GM21619 (cell line): Measurements from ENCODE around the gene FGF22.

Source experiments
- ATAC-seq: cut with Tn5 transposase; IDR thresholded peaks from one replicate; pipeline ENCODE4 v1.9.1; 2021; ENCODE audit not compliant: unreplicated experiment

The FGF22 gene

GRCh38 chr19:677601-678436 is 38.1 kb downstream of the FGF22 start:
- ATAC-seq: no peak

GRCh38 chr19:678791-679388 is 39.2 kb downstream of the FGF22 start:
- ATAC-seq: no peak

DNA sequence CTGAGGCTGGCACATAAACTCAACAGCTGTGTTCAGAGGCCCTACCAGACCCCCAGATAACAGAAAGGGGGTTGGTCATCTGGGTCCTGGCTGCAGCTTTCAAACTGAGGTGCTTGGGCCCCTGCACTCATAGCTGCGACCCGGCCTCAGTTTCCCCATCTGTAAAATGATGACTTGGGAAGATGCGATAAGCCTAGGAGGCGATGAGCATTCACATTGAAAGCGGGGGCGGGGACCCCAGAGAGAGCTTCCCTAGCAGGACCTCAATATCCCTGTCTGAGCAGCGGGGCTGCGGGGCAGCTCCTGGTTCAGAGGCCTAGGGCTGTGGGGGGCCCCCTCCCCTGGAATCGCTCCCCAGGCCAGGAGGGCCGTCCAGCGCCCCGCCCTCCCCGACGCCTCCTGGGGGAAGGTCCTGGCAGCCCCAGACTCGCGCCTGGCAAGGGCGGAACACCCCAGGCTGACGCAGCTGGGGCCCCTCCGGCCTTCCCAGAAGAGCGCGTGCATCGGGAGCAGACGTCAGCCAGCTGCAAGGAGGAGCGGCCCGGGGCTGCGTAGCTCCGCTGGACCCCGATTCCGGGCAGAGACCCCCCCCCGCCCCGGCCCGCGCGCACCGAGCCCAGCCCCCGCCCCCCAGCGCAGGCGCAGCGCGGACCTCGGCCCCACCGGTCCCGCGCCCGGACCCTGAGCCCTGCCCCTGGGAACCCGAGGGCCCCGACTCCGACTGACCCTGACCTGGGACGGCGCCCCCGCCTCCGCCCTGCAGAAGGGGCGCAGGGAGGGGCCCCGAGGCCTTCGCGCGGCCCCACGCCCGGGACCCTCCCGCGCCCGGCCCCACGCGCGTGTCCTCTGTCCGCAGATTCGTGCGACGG is 40.0 kb downstream of the FGF22 start:
- ATAC-seq: peak; percentile 15

DNA sequence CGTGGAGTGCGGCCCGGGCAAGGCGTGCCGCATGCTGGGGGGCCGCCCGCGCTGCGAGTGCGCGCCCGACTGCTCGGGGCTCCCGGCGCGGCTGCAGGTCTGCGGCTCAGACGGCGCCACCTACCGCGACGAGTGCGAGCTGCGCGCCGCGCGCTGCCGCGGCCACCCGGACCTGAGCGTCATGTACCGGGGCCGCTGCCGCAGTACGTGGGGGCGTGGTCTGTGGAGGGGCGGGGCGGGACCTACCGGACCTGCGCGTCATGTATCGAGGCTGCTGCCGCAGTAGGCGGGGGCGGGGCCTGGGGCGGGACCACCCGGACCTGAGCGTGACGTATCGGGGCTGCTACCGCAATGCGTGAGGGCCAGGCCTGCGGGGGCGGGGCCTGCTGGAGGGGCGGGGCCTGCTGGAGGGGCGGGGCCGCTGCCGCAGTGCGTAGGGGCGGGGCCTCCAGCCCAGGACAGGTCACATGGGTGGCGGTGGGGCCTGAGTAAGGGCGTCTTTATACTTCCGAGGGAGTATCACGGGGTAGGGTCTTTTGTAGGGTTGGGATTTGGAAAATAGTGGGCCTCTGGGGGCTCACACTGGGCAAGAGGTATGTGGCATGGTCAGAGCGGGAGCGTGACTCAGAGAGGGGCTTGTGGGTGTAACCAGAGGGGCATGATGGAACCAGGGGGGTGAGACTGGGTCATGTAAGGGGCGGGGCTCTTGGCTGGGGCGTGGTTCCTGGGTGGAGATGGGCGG is 40.8 kb downstream of the FGF22 start:
- peak; percentile 67 for ATAC-seq

DNA sequence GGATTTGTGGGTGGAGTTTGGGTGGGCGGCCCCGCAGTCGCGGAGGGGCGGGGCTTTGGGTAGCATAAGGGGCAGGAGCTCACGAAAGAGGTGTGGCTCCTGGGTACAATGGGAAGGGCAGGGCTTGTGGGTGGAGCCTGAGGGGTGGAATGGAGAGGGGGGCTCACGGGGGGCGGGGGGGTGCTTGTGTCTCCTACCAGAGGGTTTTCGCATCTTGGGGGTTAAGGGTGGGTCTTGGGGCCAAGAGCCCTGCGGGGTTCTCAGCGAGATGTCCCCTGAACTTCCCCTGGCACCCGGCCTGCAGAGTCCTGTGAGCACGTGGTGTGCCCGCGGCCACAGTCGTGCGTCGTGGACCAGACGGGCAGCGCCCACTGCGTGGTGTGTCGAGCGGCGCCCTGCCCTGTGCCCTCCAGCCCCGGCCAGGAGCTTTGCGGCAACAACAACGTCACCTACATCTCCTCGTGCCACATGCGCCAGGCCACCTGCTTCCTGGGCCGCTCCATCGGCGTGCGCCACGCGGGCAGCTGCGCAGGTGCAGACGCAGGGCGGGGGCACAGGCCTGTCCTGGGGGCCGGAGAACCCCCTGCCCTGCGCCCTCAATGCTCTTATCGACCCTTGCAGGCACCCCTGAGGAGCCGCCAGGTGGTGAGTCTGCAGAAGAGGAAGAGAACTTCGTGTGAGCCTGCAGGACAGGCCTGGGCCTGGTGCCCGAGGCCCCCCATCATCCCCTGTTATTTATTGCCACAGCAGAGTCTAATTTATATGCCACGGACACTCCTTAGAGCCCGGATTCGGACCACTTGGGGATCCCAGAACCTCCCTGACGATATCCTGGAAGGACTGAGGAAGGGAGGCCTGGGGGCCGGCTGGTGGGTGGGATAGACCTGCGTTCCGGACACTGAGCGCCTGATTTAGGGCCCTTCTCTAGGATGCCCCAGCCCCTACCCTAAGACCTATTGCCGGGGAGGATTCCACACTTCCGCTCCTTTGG is 41.6 kb downstream of the FGF22 start:
- ATAC-seq: no peak

GRCh38 chr19:682678-683320 is 43.1 kb downstream of the FGF22 start:
- ATAC-seq: no peak

- no peak for ATAC-seq
These were observed 45.8 kb downstream of the FGF22 start for GRCh38 chr19:685454-685931.

- no peak for ATAC-seq
These were observed 47.1 kb downstream of the FGF22 start for GRCh38 chr19:686589-687297.

DNA sequence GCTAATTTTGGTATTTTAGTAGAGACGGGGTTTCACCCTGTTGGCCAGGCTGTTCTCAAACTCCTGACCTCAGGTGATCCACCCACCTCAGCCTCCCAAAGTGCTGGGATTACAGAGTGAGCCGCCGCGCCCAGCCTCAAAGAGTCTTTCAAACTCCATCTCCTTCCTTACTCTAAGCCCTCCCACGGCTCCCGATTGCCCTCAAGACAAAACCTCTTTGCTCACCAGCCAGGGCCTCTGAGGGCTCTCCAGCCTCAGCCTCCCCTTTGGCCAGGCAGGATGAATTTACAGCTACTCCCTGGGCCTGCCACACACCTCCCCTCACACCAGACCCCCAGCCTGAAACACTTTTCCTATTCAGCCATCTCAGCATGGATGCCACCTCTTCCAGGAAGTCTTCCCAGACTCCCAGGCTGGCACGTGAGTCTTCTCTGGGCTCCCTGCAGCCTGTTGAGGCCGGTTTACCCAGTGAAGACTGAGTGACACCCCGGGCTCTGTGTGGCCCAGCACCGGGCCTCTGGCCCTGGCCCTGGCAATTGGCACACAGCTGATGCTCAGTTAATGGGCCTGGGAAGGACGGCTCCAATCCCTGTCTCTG is 48.0 kb downstream of the FGF22 start:
- no peak for ATAC-seq

DNA sequence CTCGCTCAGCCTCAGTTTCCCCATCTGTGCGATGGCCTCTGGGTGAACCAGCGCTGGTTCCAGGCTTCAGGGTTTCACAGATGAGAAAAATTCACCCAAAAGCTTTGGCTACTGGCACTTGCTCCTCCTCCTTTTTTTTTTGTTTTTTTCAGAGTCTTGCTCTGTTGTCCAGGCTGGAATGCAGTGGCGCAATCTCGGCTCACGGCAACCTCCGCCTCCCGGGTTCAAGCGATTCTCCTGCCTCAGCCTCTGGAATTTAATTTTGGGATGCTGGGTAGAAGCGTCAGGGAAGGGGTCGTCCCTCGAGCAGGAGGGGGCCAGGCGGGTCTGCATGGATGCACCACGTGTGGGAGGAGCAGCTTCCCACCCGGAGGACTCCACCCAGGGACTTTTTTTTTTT is 48.5 kb downstream of the FGF22 start:
- ATAC-seq: no peak

- no peak for ATAC-seq
These were observed 49.3 kb downstream of the FGF22 start for GRCh38 chr19:688992-689391.

GRCh38 chr19:690203-690602 is 50.5 kb downstream of the FGF22 start:
- ATAC-seq: no peak
